GM18858 (cell line): ENCODE data around the gene PIP4K2C.

Experiments
- ATAC-seq: cut with Tn5 transposase; IDR thresholded peaks from one replicate; pipeline ENCODE4 v1.9.1; 2021; ENCODE audit not compliant: unreplicated experiment

PIP4K2C gene

DNA sequence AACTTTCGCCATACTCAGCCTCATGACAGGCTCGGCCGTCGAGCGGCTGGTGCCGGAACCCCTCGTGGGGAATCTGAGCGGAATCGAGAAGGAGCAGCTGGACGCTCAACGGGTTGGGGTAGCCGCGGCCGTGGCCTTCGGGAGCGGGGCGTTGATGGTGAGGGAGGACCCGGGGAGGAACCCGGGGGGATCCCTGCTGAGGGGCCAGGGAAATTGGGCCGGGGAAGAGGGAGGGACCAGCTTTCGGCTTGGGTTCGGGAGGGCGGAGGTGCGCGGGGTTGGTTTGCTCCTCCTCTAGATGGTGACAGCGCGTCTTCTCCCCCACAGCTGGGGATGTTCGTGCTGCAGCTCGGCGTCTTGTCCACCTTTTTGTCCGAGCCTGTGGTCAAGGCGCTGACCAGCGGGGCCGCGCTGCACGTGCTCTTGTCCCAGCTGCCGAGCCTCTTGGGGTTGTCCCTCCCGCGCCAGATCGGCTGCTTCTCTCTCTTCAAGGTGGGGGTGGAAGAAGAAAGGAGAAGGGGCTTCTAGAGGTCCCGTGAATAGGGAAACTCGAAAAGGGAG lies 30.0 kb downstream of the PIP4K2C start:
- ATAC-seq: no peak

- ATAC-seq: peak; percentile 44
Observed at GRCh38 chr12:57621497-57622292, 30.7 kb downstream of the PIP4K2C start.

DNA sequence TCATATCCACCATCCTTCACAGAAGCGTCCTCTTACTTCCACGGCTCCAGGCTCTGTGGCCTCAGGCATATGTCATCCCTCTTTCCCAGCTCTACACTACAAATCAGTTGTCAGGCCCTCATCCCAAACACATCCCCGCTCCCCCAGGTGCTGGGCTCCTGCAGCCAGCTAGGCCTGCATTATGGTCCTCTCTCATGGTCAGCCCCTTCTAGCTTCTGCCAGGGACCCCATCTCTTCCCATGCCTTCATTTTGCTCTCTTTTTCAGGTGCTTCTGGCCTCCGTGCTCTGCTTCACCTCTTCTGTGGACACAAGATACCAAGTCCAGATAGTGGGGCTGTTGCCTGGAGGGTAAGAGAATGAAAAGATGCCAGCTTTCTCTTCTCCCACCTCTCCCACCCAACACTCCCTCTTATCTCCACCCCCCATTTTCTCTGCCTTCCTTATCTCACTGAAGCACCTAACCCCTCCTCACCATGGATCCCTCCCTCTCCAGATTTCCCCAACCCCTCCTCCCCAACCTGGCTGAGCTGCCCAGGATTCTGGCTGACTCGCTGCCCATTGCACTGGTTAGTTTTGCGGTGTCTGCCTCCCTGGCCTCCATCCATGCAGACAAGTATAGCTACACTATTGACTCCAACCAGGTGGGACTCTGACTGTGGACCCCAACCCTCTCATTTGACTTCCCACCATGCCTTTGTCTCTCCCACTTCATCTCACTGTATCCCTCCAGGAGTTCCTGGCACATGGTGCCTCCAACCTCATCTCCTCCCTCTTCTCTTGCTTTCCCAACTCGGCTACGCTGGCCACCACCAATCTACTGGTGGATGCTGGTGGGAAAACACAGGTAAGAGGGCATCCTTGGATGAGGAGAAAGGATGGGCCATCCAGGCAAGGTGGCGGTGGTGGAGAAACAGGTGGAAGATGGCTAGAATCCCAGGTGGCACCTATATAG lies 31.6 kb downstream of the PIP4K2C start:
- no peak for ATAC-seq

DNA sequence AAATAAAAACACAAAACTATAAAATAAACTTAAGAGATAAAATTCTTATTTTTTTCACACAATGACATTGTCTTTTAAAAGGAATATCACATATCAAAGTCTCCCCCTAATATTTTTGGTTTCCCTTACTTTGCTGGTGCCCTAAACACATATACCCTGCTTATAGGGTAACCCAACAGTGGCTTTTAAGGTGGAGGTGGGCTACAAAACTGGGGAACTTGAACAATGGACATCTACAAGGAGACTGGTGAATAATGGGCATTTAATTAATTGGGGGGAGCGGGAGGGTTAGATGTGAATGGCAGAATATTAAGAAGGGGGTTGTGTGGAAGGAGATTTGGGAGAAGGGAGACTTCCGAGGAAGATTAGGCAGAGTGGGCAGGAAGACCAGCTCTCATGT lies 32.4 kb downstream of the PIP4K2C start:
- ATAC-seq: no peak

GRCh38 chr12:57623811-57624390 lies 32.9 kb downstream of the PIP4K2C start:
- ATAC-seq: no peak

DNA sequence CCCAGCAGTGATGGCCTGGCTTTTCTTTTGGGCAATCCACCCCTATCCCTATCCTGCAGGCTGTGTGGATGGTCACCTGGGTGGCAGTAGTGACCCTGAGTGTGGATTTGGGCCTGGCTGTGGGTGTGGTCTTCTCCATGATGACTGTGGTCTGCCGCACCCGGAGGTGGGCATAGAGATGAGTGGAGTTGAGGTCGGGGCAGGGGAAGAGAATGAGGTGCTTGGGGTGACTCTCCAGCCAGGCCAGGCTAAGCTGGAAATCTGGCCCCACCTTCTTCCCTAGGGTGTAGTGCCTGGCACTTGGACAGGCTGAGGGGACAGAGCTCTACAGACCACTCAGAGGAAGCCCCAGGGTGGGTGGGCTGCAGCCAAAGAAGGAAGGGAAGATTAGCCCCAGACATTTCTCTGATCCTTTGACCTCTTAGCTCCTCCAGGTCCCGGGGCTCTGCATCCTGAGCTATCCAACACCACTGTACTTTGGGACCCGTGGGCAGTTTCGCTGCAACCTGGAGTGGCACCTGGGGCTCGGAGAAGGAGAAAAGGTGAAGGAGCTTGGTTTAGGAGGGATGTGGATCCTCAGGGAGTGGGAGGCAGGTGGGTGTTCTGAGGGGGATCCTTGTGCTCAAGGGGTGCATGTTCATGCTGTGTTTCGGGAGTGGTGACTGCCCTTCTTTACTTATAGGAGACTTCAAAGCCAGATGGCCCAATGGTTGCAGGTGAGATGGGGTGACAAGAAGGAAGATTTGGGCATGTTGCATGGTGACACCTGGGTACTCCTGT lies 33.6 kb downstream of the PIP4K2C start:
- no peak for ATAC-seq

GRCh38 chr12:57625261-57626032 lies 34.5 kb downstream of the PIP4K2C start:
- ATAC-seq: no peak

DNA sequence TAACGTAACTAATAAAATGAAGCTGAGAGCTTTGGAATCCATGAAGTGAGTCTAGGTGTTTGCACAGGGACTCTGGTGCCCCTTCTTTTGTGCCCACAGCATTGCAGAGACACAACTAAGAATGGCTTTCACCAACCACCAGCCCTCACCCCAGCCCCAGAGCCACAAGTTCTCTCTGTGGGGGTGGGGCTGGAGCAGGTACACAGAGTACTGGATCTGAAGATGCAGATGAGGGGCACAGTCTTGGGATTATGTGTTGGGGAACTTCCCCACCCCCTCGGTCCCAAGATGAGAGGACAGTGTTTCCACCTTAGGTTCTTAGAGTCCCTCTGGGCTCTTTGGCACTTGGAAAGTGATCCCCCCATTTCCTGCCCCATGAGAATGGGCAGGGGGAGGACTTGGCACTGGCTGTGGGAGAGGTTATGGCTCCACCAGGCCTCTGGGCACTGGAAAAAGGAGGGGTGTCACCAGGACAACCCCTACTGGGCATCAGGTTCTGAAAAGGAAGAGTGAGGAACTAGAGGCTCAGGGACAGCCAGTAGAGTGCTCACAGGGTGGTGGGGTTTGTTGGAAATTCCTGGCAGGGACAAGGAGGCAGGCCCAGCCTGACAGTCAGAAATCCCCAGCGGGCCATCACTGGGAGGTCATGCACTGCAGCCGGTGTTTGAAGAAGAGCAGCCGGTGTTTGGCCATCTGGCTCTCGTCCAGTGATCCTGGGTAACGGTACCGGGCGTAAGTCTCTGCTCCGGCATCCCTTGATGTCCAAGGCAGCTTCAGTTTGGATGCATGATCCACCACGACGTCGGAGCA lies 35.3 kb downstream of the PIP4K2C start:
- no peak for ATAC-seq

DNA sequence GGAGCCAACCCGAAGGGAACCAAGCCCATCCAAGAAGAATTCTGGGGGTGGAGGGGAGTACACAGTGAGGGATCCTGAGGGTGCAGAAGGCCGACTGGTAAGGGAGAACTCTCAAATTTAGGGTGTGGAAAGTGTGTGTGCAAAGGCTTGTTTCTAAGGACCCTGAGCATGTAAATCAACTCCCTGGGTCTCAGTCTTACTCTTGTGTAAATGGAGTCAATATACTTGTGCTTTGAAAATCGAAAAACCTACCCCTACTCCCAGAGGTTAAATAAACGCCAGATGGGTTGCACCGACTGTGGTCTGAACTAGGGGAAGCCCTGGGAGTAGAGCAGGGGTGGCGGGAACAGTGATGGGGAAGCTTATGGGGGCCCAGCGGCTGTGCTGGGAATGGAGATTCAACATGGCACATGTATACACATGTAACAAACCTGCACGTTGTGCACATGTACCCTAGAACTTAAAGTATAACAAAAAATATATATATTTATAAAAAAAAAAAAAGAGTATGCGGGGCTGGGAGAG lies 36.0 kb downstream of the PIP4K2C start:
- ATAC-seq: no peak

DNA sequence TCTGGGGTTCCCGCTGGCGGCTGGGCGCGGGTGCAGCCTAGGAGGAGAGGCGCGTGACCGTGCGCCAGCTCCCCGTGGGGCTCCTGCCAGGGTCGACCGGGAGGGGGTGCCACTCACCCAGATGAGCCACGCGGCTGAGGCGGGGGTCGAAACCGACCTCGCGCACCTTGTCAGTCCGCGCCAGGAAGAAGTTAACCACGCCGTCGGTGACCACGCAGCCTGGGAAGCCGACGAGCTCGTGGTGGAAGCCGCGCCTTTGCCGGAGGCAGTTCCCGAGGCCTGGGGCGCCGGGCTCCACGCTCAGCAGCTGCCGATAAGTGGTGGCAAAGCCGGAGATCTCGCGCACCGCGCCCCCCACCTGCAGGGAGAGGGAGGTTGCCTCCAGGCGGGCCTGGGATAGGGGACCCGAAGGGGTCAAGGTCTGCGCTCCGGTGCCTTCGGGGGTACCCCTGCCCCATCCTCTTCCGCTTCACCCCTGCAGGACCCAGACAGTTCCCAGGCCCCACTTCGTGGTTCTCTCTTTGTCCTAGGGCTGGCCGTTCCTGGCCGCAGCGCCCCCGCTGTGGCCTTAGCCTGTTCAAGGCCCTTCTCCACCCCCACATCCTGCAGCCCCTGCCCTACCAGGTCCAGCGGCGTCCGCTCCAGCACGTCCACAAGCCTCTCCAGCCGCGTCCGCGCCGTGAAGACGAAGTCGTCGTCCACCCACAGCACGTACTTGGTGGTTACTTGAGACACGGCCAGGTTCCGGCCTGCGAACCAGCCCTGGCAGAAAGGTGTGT lies 36.7 kb downstream of the PIP4K2C start:
- ATAC-seq: no peak

GRCh38 chr12:57628280-57629191 lies 37.5 kb downstream of the PIP4K2C start:
- no peak for ATAC-seq

- ATAC-seq: no peak
Observed at GRCh38 chr12:57629897-57630471, 39.0 kb downstream of the PIP4K2C start.

- ATAC-seq: no peak
Observed at GRCh38 chr12:57630891-57631433, 40.0 kb downstream of the PIP4K2C start.

- no peak for ATAC-seq
Observed at GRCh38 chr12:57631566-57632072, 40.6 kb downstream of the PIP4K2C start.

GRCh38 chr12:57632073-57632957 lies 41.3 kb downstream of the PIP4K2C start:
- ATAC-seq: no peak
